Hematopoietic multipotent progenitor cell treated with erythropoietin and hydrocortisone succinate and interleukin-3 and kit ligand, for 15 days (in vitro differentiated cells): Measurements from ENCODE around the gene INTS1.
"Not testable (repeated sequence)": the region's sequence is repeated elsewhere in the genome, so short reads cannot be mapped to it uniquely, and the experiment has no call there.

ENCODE experiments used
- DNase-seq: peaks from one replicate; pipeline ENCODE4 v3.0.0-alpha.2; 2015; ENCODE audit warnings: low spot score

Gene INTS1

DNA sequence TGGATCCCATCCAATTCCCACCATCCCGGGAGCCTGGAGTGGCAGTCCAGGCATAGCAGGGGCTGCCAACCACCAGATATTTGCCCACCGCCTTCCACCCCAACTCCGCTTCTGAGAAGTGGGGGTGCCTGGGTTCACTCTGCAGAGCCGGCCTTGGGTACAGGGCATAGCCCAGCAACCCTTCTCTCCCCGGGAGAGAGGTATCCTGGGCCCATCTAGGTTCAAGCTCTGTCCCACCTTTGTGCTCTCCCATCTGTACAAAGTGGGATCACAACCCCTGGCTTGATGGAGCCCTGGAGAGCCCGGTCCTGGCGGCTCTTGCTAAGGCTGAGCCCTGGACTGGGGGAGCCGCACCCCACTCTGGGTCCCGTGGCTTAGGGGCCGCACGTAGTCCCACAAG is 57.1 kb downstream of the INTS1 start:
- no peak for DNase-seq

DNA sequence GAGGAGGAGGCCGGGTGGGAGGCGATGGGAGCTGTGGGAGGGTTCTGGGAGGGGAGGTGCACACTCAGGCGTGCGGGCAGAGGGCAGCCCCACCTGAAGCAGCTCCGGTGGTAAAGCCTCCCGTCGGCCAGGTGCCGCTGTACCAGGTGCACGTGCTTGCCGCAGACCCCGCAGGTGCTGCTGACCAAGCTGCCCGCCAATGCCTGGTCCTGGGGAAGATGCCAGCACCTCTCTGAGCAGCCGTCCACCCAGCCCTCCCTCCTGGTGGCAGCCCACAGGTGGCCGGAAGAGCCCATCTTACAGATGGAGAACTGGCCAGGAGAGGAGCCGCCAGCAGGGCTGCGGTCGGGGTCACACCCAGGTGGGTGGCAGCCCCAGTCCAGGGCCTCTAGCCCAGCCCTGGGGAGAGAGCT is 57.6 kb downstream of the INTS1 start:
- no peak for DNase-seq

DNA sequence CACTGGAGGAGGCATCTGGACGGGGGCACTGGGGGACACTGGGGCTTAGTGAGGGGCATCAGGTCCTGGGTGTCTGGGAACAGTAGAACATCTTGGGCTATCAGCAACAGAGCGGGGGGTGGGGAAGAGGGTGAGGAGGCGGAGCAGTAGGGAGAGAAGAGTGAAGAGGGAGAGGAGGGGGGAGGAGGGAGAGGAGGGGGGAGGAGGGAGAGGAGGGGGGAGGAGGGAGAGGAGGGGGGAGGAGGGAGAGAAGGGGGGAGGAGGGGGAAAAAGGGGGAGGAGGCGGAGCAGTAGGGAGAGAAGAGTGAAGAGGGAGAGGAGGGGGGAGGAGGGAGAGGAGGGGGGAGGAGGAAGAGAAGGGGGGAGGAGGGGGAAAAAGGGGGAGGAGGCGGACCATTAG is 58.2 kb downstream of the INTS1 start:
- DNase-seq = not testable (repeated sequence)

DNA sequence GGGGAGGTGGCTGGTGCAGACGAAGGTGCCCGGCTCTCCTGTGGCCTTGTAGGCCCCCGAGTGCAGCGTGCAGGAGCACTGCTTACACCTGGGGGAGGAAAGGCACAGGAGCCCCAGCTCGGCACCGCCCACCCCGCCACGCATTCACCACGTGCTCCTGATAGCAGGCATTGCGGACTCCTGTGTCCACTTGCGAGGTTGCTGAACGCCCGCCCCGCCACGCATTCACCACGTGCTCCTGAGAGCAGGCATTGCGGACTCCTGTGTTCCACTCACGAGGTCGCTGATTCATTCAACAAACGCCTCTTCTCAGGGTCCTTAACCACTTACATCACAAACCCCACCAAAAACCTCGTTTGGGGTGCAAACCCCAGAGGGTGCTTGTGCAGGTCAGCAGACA is 58.8 kb downstream of the INTS1 start:
- no peak for DNase-seq

DNA sequence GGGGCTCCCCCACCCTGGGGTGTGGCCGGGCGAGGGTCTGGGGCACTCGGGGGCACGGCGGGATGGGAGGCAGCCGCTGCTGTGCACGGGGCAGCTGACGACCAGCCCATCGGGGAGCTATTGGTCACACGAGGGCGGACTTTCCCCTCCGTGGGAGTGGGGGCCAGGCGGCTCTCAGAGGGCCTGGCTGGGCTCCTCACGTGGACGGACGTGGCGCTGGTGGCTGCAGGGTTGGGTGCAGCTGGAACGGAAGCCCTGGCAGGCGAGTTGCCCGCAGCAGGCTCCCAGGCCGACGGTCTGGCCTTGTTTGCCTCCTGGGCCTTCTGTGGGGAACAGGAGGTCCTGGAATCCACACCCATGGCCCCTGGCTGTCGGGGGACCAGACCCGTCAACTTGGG is 59.3 kb downstream of the INTS1 start:
- no peak for DNase-seq

DNA sequence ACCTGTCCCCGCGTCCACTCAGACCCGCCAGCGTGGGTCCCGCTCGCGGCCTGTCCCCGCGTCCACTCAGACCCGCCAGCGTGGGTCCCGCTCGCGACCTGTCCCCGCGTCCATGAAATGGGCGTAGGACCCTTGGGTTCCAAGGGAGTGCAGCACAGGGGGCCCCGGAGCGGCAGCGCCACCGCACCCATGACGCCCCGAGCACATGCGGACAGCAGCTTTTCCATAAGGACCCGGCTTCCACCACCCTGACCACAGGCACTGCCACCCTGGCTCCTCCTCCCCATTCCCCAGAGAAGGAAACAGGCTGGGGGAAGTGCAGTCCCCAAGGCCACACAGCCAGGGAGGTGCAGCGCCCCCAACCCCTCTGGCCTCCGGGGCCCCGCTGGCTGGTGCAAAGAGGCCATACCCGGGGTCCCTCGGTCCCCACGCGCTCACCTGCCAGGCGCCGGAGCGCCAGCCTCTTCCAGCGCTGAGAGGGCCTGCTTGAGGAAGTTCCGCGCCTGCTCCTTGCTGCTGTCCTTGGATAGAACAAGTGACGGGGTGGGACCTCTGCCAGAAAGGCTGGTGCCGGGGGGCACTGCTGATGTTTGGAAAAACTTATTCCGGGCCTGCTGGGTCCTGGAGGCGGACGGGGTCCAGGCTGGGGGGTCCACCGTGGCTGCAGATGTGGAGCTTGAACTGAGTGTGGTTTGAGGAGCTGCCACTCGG is 59.8 kb downstream of the INTS1 start:
- no peak for DNase-seq

DNA sequence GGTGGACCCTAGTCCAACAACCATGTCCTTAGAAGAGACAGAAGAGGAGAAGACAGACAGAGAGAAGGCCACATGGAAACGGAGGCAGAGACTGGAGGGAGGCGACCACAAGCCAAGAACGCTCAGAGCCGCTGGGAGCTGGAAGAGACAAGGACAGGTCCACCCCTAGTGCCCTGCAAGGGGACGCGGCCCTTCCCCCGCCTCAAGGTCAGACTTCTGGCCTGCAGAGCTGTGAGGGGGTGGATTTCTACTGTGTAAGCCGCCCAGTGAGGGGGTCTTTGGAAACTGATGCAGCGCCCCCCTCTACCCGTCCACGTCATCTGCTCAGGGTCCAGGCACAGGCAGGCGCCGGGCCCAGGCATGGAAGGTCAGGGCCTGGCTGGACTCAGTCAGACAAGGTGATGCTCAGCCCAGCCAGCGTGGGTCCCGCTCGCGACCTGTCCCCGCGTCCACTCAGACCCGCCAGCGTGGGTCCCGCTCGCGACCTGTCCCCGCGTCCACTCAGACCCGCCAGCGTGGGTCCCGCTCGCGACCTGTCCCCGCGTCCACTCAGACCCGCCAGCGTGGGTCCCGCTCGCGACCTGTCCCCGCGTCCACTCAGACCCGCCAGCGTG is 60.5 kb downstream of the INTS1 start:
- DNase-seq = not testable (repeated sequence)

DNA sequence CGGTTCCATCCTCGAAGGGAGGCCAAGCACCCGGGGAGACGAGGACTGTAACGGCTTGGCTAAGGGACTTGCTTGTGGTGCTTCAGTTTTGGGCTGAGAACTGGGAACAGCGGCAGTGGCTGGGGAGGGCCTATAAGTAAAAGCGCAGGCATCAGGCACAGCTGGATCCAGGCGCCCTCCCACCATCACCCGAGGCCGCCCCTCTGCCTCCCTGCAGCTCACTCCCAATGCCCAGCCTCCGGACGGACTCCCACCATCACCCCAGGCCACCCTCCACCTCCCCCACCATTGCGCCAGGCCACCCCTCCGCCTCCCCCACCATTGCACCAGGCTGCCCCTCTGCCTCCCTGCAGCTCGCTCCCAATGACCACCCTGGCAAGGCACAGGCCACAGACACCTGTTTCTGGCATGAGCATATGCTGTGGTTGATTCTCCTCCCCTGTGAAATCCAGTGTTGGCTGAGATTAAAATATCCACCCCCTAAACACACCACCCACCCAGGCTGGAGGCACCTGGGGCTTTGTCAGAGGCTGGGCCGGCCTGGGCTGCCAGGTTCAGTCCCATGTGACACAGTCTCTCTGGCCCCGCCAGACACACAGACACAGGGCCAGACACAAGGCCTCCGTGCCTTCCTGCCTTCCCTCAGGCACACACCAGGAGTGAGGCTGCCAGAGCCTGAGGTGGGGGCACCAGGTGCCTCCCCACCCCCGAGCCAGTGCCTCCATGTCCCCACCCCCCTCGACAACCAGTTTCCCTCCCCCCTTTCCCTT is 61.6 kb downstream of the INTS1 start:
- DNase-seq = no peak

DNA sequence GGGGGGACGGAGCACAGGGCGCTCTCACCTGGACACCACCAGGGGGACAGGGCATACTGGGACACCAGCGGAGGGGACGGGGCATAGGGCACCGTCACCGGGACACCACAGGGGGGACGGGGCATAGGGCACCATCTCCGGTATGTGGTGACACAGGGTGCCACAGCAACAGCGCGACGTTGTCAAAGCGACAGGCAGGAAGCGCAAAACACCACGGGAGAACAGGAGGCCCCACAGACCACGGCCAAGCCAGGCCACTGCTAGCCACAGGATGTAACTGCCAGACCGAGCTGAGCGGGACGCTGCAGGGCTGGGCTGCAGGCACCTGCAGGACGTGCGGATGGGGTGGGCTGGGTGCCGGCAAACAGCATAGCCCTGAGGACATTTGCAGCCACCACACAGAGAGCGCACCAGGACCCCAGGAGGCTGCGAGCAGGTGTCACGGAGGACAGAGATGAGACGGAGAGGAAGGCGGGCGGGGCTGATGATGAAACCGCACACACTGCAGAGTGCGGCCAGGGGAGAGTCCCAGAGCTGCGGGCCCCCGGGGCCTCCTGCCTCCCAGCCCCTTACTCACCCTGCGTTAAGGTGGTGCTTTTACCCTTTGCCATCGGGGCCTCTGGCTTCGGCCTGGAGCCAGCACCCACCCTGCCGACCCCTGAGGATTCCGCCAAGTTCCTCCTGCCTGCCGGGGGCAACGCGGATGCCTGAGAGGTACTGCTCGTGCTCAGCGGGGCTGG is 62.4 kb downstream of the INTS1 start:
- DNase-seq = no peak

DNA sequence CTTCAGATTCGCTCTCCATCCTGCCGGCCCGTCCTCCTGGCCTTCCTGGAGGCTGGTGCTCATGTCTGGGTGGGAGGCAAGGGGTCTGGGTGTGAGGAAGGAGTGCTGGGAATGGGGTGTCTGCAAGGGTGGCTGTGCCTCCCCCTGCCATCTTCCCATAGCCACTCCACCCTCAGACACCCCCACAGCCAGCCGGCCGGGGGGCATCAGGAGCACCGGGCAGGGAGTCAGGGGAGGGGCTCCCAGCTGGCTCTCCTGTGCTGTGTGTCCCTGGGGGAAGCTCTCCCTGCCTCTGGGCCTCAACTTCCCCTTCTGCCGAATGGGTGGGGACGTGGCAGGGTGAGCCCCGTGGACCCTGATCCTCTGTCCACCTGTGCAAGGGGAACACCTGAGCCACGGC is 63.6 kb downstream of the INTS1 start:
- DNase-seq = no peak

DNA sequence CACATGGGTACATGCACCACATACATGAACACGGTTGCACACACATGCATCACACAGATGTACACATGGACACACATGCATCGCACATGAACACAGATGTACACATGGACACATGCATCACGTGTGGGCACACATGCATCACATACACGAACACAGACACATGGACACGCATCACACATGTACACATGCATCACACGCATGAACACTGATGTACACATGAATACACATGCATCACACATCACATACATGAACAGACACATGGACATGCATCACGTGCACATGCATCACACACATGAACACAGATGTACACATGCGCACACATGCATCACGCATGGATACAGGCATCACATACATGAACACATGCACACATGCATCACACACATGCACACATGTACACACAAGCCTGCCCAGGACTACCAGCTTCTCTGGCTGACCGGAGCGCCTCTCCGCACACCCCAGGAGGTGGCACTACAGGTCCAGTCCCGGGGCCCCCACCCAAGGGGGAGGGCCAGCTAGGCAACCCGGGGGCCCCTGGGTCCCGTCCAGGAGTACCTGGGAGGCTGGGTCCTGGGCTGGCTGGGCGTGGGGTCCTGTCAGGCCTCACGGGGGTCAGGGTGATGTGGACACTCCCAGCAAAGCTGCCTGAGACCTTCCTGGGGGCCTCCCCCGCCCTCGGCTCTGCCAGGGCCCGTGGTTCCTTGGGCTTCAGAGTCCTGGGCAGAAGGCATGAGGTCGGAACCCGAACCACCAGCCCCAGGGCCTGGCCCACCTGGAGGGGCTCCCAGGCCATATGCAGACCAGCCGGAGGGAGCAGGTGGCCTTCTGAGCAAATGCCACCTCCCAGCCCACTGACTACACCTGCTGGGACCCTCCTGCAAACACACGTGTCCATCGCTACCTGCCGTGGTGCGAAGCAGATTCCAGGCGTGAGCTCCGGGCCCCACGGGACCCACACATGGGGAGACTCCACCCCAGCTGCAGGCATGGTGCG is 64.5 kb downstream of the INTS1 start:
- no peak for DNase-seq

DNA sequence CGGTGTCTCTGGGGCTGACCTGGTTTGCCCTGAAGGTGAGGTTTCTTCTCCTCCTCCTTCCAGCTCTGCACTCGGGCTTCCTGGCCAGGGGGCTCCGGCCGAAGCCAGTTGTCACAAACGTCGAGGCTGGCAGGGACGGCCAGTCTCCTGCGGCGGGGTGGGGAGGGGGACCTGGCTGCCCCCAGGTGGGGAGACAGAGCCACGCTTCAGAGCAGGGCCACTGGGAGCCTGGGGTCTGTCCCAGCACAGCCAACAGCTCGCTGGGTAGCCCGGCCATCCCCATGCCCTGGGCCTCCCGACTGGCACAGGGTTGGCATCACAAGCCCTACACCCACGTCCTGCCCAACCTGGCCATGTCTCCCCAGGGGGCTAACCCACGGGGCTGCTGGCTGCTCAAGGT is 65.4 kb downstream of the INTS1 start:
- DNase-seq = no peak

DNA sequence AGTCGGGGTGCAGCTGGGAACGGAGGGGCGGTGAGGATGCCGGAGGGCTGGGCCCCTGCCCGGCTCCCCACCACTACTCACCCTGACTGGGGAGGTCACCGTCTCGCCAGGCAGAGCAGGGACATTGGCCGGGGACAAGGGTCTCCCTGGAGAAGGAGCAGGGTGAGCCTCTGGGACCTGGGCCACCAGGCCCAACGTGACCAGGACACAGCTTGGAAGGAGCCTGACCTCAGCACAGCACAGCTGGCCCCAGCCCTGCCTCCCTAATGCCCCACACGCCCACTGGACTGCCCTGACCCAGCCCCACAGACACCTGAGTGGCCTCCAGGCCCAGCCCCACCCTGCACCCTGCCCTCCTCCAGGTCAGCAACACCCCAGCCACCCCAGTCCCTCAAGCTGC is 66.0 kb downstream of the INTS1 start:
- no peak for DNase-seq

DNA sequence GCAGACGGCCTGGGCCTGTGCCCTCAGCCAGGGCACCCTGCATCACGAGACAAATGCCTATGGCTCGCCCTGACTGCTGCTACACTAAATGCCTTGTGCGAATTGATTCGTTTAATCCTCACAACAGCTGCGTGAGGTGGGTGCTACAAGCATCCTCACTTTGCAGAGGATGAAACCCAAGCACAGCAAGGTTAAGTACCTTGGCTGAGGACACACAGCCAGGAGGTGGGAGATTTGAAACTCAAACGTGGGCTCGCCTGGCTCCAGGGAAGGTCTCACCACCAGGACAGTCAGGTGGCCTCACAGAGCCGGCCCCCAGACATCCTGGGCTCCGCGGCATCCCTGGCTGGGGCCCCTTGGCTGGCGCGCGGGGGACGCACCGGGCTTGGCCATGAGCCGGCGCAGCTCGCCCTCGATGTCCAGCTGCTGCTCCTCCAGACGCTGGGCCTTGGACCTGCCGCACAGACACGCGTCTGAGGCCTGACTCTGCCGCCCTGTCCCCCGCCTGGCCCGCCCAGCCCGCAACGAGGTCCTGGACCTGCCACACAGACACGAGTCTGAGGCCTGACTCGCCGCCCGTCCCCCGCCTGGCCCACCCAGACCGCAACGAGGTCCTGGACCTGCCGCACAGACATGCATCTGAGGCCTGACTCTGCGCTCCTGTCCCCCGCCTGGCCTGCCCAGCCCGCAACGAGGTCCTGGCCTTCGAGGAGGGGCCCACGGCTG is 66.9 kb downstream of the INTS1 start:
- DNase-seq = no peak

DNA sequence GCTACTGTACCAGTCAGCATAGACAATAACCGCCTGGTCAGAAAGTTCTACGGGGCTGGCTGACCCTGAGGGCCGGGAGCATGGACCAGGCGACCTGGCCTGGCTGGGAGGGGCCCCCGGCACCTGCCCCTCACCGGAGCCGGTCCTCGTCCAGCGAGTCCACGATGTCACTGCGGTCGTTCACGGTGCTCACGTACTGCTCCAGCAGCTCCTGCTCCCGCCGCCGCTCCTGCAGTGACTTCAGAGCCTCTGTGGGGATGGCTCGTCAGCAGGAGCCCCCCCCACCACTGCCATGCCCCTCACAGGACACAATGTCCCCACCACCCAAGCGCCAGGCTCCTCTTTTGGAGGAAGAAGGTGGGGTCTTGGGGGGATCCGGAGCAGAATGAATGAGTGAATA is 67.6 kb downstream of the INTS1 start:
- no peak for DNase-seq

DNA sequence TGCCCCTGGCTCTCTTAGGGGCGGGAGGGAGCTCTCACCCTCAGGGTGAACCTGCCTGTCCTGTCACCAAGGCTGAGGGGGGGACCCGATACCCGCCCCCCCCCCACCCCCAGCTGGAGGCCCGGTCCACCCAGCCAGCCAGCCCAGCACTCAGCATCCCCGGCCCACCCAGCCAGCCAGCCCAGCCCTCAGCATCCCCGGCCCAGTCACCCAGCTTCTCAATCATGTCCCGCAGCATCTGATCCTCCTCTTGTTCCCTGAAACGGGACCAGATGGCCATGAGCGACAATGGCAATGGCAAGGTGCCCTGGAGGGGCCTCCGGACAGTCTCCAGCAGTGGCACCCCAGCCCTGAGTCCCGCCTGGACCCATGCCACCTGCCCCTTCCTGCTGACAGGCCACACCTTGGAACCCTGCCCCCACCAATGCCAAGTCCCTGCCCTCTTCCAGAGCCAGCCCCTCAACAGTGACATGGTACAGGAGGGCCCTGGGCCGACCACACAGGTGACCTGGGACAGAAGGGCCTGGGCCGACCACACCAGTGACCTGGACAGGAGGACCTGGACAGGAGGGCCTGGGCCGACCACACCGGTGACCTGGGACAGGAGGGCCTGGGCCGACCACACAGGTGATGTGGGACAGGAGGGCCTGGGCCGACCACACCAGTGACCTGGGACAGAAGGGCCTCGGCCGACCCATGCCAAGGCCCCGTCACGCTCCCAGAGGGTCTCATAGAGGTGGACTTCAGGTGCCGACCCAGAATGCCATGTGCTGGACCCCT is 69.1 kb downstream of the INTS1 start:
- no peak for DNase-seq

DNA sequence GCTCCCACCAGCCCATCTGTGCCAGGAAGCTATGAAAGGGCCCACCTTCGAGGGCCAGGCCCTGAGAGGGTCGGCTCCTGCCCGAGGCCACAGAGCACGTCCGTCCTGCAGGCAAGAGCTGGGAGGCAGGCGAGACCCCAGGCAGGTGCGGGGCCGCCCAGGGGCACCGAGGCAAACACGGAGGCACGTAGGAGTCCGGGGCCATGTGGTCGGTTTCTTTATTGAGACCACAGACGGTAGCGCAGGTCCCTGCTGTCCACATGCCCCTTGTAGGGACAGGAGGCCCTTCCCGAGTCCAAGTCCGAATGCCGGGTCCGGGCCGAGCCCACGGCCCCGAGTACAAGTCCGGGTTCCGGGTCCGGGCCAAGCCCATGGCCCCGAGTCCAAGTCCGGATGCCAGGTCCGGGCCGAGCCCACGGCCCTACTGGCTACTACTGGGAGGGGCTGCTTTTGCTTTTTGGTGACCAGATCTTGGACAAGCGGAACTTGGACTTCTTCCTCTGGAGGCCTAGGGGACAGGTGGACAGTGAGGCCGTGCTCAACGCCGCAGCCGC is 69.9 kb downstream of the INTS1 start:
- DNase-seq = no peak

DNA sequence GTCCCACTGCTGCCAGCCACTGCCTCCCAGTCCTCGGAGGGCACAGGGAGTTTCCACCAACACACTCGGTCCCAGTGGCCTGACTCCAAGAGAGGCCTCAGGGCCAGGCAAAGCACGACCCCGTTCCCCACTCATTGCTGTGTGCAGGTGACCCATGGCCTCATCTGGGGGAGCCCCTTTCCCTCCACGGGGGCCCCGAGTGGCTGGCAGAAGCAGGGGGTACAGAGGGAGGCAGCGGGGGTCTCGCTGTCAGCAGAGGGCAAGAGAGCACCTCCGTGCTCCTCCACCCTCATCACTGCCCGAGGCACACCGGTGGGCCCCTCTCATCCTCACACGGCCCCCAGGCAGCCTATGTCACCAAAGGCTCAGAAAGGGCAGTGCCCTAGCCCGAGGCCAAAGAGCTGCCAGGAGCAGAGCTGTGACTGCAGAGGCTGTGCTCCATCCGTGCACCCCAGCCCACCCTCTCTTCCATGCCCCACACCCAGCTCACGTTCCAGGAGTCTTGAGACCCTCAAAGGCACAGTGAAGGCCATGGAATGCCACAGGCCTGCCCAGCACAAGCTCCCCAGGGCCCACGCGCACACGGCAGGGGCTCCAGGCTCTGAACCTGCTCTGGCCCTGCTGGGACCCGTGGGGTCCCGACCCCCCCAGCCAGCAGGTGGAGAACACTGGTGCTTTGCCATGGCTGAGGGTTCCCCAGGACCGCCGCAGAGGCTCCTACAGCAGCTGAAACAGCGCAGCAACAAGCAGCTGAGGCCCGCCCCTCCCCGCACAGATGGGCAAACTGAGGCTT is 70.9 kb downstream of the INTS1 start:
- no peak for DNase-seq
